ENCODE measurements around the gene MYBBP1A. TPM values are rescaled to one million over a fixed set of nuclear protein-coding genes. Genes with fewer than 3 reads are reported as not detected.

MYBBP1A gene
- total and polyA plus RNA-seq, 2 experiments from 2014 or later: 70.7 to 213 TPM

DNA sequence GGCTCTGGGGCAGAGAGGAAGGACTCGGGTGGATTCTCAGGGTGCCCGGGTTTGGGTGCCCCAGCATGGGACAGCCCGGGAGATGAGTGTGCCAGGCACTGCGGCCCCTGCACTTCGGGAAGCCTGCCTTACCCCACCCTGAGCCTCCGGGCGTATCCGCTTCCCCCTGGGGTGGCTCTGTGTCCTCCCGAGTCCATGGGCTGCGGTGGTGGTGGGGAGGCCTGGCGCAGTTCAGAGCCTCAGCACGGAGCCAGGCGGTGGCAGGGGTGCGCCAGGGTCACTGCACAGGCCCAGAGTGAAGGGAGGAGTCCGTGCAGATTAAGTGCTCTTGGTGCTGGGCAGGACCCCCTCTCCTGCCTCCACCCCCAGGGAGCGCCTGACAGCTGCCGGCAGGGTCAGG lies 20.7 kb downstream of the MYBBP1A start (continued):
- TF ChIP-seq CREB1 (CRISPR knock-in tag; IDR thresholded peaks at IDR 0.05; ENCODE audit: low read depth): no peak
- TF ChIP-seq, protein P1, sequence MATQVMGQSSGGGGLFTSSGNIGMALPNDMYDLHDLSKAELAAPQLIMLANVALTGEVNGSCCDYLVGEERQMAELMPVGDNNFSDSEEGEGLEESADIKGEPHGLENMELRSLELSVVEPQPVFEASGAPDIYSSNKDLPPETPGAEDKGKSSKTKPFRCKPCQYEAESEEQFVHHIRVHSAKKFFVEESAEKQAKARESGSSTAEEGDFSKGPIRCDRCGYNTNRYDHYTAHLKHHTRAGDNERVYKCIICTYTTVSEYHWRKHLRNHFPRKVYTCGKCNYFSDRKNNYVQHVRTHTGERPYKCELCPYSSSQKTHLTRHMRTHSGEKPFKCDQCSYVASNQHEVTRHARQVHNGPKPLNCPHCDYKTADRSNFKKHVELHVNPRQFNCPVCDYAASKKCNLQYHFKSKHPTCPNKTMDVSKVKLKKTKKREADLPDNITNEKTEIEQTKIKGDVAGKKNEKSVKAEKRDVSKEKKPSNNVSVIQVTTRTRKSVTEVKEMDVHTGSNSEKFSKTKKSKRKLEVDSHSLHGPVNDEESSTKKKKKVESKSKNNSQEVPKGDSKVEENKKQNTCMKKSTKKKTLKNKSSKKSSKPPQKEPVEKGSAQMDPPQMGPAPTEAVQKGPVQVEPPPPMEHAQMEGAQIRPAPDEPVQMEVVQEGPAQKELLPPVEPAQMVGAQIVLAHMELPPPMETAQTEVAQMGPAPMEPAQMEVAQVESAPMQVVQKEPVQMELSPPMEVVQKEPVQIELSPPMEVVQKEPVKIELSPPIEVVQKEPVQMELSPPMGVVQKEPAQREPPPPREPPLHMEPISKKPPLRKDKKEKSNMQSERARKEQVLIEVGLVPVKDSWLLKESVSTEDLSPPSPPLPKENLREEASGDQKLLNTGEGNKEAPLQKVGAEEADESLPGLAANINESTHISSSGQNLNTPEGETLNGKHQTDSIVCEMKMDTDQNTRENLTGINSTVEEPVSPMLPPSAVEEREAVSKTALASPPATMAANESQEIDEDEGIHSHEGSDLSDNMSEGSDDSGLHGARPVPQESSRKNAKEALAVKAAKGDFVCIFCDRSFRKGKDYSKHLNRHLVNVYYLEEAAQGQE (IDR thresholded peaks at IDR 0.05; ENCODE audit: unreplicated experiment): no peak
- TF ChIP-seq, protein P2, sequence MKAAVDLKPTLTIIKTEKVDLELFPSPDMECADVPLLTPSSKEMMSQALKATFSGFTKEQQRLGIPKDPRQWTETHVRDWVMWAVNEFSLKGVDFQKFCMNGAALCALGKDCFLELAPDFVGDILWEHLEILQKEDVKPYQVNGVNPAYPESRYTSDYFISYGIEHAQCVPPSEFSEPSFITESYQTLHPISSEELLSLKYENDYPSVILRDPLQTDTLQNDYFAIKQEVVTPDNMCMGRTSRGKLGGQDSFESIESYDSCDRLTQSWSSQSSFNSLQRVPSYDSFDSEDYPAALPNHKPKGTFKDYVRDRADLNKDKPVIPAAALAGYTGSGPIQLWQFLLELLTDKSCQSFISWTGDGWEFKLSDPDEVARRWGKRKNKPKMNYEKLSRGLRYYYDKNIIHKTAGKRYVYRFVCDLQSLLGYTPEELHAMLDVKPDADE (IDR thresholded peaks at IDR 0.05): no peak
- no peak for TF ChIP-seq POLR2AphosphoS5 (IDR thresholded peaks at IDR 0.05; ENCODE audit: low read depth)
- no peak for TF ChIP-seq EZH2 (IDR thresholded peaks at IDR 0.05; ENCODE audit: low read depth, unreplicated experiment)
- no peak for TF ChIP-seq STAT1 (IDR thresholded peaks at IDR 0.05; ENCODE audit: unreplicated experiment)

- Histone ChIP-seq H3K79me2 (replicated peaks; ENCODE audit: insufficient read depth) (no peaks in the 10 kb centered on the region), H3K4me1 (ENCODE audit: insufficient read depth) (peaks cover 7% of the 10 kb centered on the region; the same call in 1 of the 2 replicates), H2AFZ (no peak overlapping the region), H3K4me2 (no peak overlapping the region), H3K9me2 (ENCODE audit: insufficient read depth) (no peaks in the 10 kb centered on the region), H3K27ac (ENCODE audit: low read depth) (no peak overlapping the region), H3K36me3 (ENCODE audit: insufficient read depth) (no peaks in the 10 kb centered on the region; the same call in 1 of the 2 replicates), H3K4me3 (no peak overlapping the region), H4K20me1 (replicated peaks; ENCODE audit: insufficient read depth) (peaks cover under 1% of the 10 kb centered on the region), H3K27me3 (ENCODE audit: insufficient read depth) (peaks cover 33% of the 10 kb centered on the region), H3F3A (replicated peaks; ENCODE audit: low read depth) (peaks cover 10% of the 10 kb centered on the region)
- DNase-seq (ENCODE audit: low spot score): no peak
- H3K4me3 Mint-ChIP-seq: no peak overlapping the region
- H3K27ac Mint-ChIP-seq: no peak overlapping the region
- H3K9me3 Mint-ChIP-seq: no peaks in the 10 kb centered on the region; the same call in 2 of the 3 replicates
- peaks cover 18% of the 10 kb centered on the region for H3K4me1 Mint-ChIP-seq
- ATAC-seq: peak; percentile 4; the same call in 2 of the 3 replicates
- H3K27me3 Mint-ChIP-seq (ENCODE audit: insufficient read depth, low read depth, poor library complexity): peaks cover 64% of the 10 kb centered on the region
- H3K36me3 Mint-ChIP-seq (ENCODE audit: low read depth): peaks cover 10% of the 10 kb centered on the region
- no peak for TF ChIP-seq JUNB (IDR thresholded peaks at IDR 0.05; ENCODE audit: unreplicated experiment)
- no peak for TF ChIP-seq ZNF114 (CRISPR knock-in tag; IDR thresholded peaks at IDR 0.05)
- TF ChIP-seq POLR2AphosphoS5 (IDR thresholded peaks at IDR 0.05; ENCODE audit: low read depth): no peak
- TF ChIP-seq CREB1 (CRISPR knock-in tag; IDR thresholded peaks at IDR 0.05; ENCODE audit: low read depth): no peak
- no peak for TF ChIP-seq EZH2 (IDR thresholded peaks at IDR 0.05; ENCODE audit: low read depth, unreplicated experiment)
- no peak for TF ChIP-seq EZH2phosphoT487 (IDR thresholded peaks at IDR 0.05; ENCODE audit: unreplicated experiment)
- TF ChIP-seq, protein P1 (IDR thresholded peaks at IDR 0.05; ENCODE audit: unreplicated experiment): no peak
- no peak for TF ChIP-seq STAT1 (IDR thresholded peaks at IDR 0.05; ENCODE audit: unreplicated experiment)
- TF ChIP-seq, protein P2 (IDR thresholded peaks at IDR 0.05): no peak
- TF ChIP-seq ZNF331 (CRISPR knock-in tag; IDR thresholded peaks at IDR 0.05; ENCODE audit: low read depth): no peak
Measured at GRCh38 chr17:4533523-4534504, 21.4 kb downstream of the MYBBP1A start.
